Endothelial cell of umbilical vein (primary cell): ENCODE measurements around the gene MRPL38. TPM values are rescaled to one million over a fixed set of nuclear protein-coding genes. Genes with fewer than 3 reads are reported as not detected.

ENCODE experiments used
- BruUV-seq: library from RNA; stranded (reverse); fragments of 400-500 nt; replicated peaks from 2 replicates; lab custom pipeline; 2021; lab: Mats Ljungman, UMichigan
- CTCF ChIA-PET: fragments of 300-600, 350-600 bp; sonication (Branson Sonifier 250); formaldehyde crosslinking; loops from one replicate; lab custom pipeline; 2021; ENCODE audit warnings: antibody characterized with exemption, inconsistent platforms; lab: Charles Lee
- POLR2A ChIA-PET: fragments of 300-600, 350-600 bp; sonication (Branson Sonifier 250); formaldehyde crosslinking; loops from one replicate; lab custom pipeline; 2021; ENCODE audit warnings: antibody characterized with exemption, inconsistent platforms; lab: Charles Lee
- DNase-seq: peaks from one replicate; pipeline ENCODE4 v3.0.0-alpha.2; 2011; ENCODE audit warnings: low read depth, low spot score
- FAIRE-seq: peaks from 2 replicates; lab custom pipeline; 2011; peaks lifted over from hg19 to GRCh38; lab: Jason Lieb, UNC
- H2AFZ ChIP-seq: 2 replicates; pipeline ENCODE4 v1.6.0; 2012; ENCODE audit warnings: low read depth, low read length, control low read depth, inconsistent platforms
- H3K27ac ChIP-seq: 2 replicates; pipeline ENCODE4 v1.5.1; 2011; ENCODE audit warnings: low read depth, mild to moderate bottlenecking, control low read depth, low read length, moderate library complexity; ENCODE audit not compliant: insufficient read depth
- H3K27me3 ChIP-seq, 2 experiments: 2 replicates each; pipeline versions ENCODE4 v1.6.0 to v1.6.1; 2011; ENCODE audit warnings: low read length in 2 of 2, mixed read lengths in 1 of 2; ENCODE audit not compliant: control insufficient read depth in 2 of 2, insufficient read depth in 2 of 2
- H3K36me3 ChIP-seq, 2 experiments: 2 replicates in 1 of 2; 3 replicates in 1 of 2; pipeline ENCODE4 v1.5.1; 2011; ENCODE audit warnings: low read length in 2 of 2, mild to moderate bottlenecking in 1 of 2, moderate library complexity in 1 of 2; ENCODE audit not compliant: control insufficient read depth in 2 of 2, insufficient read depth in 2 of 2; ENCODE audit errors: extremely low read depth in 1 of 2
- H3K4me1 ChIP-seq: 3 replicates; pipeline ENCODE4 v1.5.1; 2011; ENCODE audit warnings: mild to moderate bottlenecking, low read length; ENCODE audit not compliant: control insufficient read depth, insufficient read depth; ENCODE audit errors: extremely low read depth
- H3K4me2 ChIP-seq: 2 replicates; pipeline ENCODE4 v1.6.1; 2011; ENCODE audit warnings: low read length, control low read depth, mixed read lengths; ENCODE audit not compliant: insufficient read depth
- H3K4me3 ChIP-seq, 3 experiments: fragments of 200-600 bp in 1 of 3; sonication (generic), shearing (Covaris generic) in 1 of 3; replicated peaks in 1 of 3; 2 replicates each; pipeline ENCODE4 v1.5.1; 2011 to 2016; ENCODE audit warnings: control low read depth in 3 of 3, low read length in 3 of 3, mild to moderate bottlenecking in 2 of 3, inconsistent platforms in 1 of 3, low read depth in 1 of 3, moderate library complexity in 1 of 3; ENCODE audit not compliant: insufficient read depth in 1 of 3
- H3K79me2 ChIP-seq: 2 replicates; pipeline ENCODE4 v1.6.0; 2012; ENCODE audit warnings: low read length, inconsistent platforms; ENCODE audit not compliant: control insufficient read depth, insufficient read depth
- H3K9ac ChIP-seq: replicated peaks from 2 replicates; pipeline ENCODE3; 2011; ENCODE audit warnings: low read length, control low read depth; ENCODE audit not compliant: insufficient read depth; ENCODE audit errors: extremely low read depth
- H3K9me1 ChIP-seq: replicated peaks from 3 replicates; pipeline ENCODE4 v1.6.0; 2011; ENCODE audit warnings: mild to moderate bottlenecking, low read length; ENCODE audit not compliant: control insufficient read depth, insufficient read depth; ENCODE audit errors: extremely low read depth
- H3K9me3 ChIP-seq: replicated peaks from 2 replicates; pipeline ENCODE4 v1.5.1; 2012; ENCODE audit warnings: low read length, inconsistent platforms; ENCODE audit not compliant: control insufficient read depth, insufficient read depth
- H4K20me1 ChIP-seq: replicated peaks from 2 replicates; pipeline ENCODE3; 2011; ENCODE audit warnings: mild to moderate bottlenecking, low read length; ENCODE audit not compliant: control insufficient read depth, insufficient read depth; ENCODE audit errors: extremely low read depth
- EZH2 ChIP-seq: IDR thresholded peaks from 2 replicates; pipeline ENCODE4 v1.6.1; 2012; ENCODE audit warnings: borderline replicate concordance, low read depth, mild to moderate bottlenecking, moderate library complexity, low read length, inconsistent platforms; ENCODE audit not compliant: severe bottlenecking
- FOS ChIP-seq: IDR thresholded peaks from 2 replicates; pipeline ENCODE4 v1.6.1; 2011; ENCODE audit warnings: mild to moderate bottlenecking, low read length, moderate library complexity, borderline replicate concordance; ENCODE audit not compliant: insufficient read depth
- GATA2 ChIP-seq: IDR thresholded peaks from 2 replicates; pipeline ENCODE4 v1.7.0; 2011; ENCODE audit warnings: low read depth, mild to moderate bottlenecking, moderate library complexity, mixed read lengths, low read length; ENCODE audit not compliant: insufficient read length, insufficient read depth
- JUN ChIP-seq: IDR thresholded peaks from 2 replicates; pipeline ENCODE4 v1.6.1; 2011; ENCODE audit warnings: borderline replicate concordance, low read depth; ENCODE audit not compliant: insufficient read length, insufficient read depth
- MYC ChIP-seq: IDR thresholded peaks from one replicate; pipeline ENCODE4 v1.6.1; 2011; ENCODE audit warnings: mild to moderate bottlenecking, low read depth, low read length
- POLR2A ChIP-seq: IDR thresholded peaks from 2 replicates; pipeline ENCODE4 v1.6.1; 2012; ENCODE audit warnings: low read depth, mild to moderate bottlenecking, control low read depth, low read length
- POLR2AphosphoS5 ChIP-seq: IDR thresholded peaks from 2 replicates; pipeline ENCODE4 v1.6.1; 2012; ENCODE audit warnings: low read depth, mild to moderate bottlenecking, control low read depth, low read length, moderate library complexity; ENCODE audit not compliant: insufficient read depth
- dilution Hi-C: fragments of 300-500 bp; cut with MboI; formaldehyde crosslinking; loops from one replicate; pipeline ENCODE4 v1.15.0; 2019; ENCODE audit warnings: low sequenced_read_pairs; ENCODE audit not compliant: extremely low pct_ligation_motif_present
- intact Hi-C: fragments of 100-400 bp; cut with micrococcal nuclease; formaldehyde crosslinking; loops from one replicate; pipeline ENCODE4 v1.10.0; 2022
- polyA plus RNA-seq, 4 experiments: library from polyadenylated mRNA; depleted of rRNA in 3 of 4; stranded (reverse) in 3 of 4; unstranded in 1 of 4; fragments of >200 nt; gene quantifications; 2 replicates each; pipeline versions ENCODE4 v1.2.1 to v1.2.3, GENCODE V29; 2011 to 2012; ENCODE audit warnings: missing spikeins in 1 of 4
- total RNA-seq: library from RNA; stranded (reverse); gene quantifications from 2 replicates; pipeline ENCODE4 v1.2.3, GENCODE V29; 2021
- TF ChIP-seq, protein P1 (sequence below): IDR thresholded peaks from 2 replicates; pipeline ENCODE4 v1.6.1; 2011; ENCODE audit not compliant: insufficient read depth, insufficient read length
- TF ChIP-seq, protein P2 (sequence below), 2 donors: IDR thresholded peaks; 1 replicate in 1 of 2; 2 replicates in 1 of 2; pipeline ENCODE4 v1.5.1; 2011; ENCODE audit warnings: low read length in 2 of 2, mild to moderate bottlenecking in 2 of 2, moderate library complexity in 2 of 2, control low read depth in 1 of 2, inconsistent platforms in 1 of 2, low read depth in 1 of 2; ENCODE audit not compliant: insufficient read depth in 1 of 2; ENCODE audit errors: extremely low read depth in 1 of 2

The MRPL38 gene
- total and polyA plus RNA-seq, 2 donors (not counting 3 experiments of a cell fraction or from before 2014, with no cell fraction given): 82.7 to 93.8 TPM

DNA sequence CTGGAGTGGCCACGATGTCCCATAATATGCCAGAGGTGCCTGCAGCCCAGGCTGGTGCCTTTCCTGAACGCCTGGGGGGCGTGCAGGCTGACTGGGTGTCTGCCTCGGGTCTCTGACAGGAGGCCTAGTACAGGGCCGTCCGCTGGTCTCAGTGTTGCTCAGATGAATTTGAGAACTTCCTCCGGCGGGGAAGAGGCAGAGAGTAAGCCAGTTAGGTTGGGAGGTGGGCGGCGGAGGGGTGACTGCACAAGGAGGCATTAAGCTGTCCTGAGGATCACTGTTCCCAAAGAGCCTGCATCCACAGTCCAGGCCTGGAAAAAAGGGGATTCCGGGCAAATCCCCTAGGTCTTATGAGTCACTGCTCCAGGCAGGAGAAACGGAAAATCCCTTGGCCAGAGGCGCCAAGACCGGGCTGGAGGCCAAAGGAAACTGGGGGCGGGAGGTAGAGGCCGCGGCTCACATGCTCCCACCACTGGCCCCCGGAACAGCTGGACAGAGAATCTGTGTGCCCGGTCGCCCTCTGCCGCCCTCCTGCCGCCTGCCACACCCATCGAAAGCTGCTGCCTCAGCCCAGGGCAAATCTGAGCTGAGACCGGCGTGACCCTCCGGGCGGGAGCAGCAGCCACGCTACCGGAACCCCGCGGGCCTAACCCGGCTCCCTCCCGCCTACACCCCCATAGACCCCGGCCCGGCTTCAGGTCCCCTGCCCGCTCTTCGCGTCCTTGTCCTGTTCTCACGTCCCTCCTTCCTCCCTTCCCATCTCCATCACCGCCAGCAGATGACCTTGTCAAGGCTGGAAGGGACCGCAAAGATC lies 27.5 kb downstream of the MRPL38 start:
- no peaks in the 10 kb centered on the region for H3K9me3 ChIP-seq
- H3K4me1 ChIP-seq: peaks cover 40% of the 10 kb centered on the region
- H4K20me1 ChIP-seq: no peaks in the 10 kb centered on the region
- ChIA-PET POLR2A (interaction anchor here (0.7 to 3.0 kb wide), 2 partner anchors 13 to 19 kb away, joined by 3 to 17 read pairs; no protein-coding TSS in a partner anchor), CTCF (interaction anchor here (0.6 to 10.3 kb wide), 15 partner anchors 10 to 112 kb away, joined by 3 to 241 read pairs (median 5); partner anchors contain the start of genes GALK1, TRIM65, UNC13D and WBP2)
- H3K4me3 ChIP-seq: peak overlapping the region; percentile 1 to 67 (median 66)
- no peaks in the 10 kb centered on the region for H3K9me1 ChIP-seq
- TSS peak; percentile 57 for BruUV-seq
- peak; percentile 98 for DNase-seq
- H3K79me2 ChIP-seq: peaks cover 6% of the 10 kb centered on the region
- TF ChIP-seq, protein P1, sequence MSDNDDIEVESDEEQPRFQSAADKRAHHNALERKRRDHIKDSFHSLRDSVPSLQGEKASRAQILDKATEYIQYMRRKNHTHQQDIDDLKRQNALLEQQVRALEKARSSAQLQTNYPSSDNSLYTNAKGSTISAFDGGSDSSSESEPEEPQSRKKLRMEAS: peak; percentile 11
- TF ChIP-seq FOS (peak; percentile 92), POLR2AphosphoS5 (peak; percentile 97), EZH2 (no peak), MYC (peak; percentile 65), GATA2 (no peak), POLR2A (peak; percentile 83), JUN (peak; percentile 81)
- TF ChIP-seq, protein P2, sequence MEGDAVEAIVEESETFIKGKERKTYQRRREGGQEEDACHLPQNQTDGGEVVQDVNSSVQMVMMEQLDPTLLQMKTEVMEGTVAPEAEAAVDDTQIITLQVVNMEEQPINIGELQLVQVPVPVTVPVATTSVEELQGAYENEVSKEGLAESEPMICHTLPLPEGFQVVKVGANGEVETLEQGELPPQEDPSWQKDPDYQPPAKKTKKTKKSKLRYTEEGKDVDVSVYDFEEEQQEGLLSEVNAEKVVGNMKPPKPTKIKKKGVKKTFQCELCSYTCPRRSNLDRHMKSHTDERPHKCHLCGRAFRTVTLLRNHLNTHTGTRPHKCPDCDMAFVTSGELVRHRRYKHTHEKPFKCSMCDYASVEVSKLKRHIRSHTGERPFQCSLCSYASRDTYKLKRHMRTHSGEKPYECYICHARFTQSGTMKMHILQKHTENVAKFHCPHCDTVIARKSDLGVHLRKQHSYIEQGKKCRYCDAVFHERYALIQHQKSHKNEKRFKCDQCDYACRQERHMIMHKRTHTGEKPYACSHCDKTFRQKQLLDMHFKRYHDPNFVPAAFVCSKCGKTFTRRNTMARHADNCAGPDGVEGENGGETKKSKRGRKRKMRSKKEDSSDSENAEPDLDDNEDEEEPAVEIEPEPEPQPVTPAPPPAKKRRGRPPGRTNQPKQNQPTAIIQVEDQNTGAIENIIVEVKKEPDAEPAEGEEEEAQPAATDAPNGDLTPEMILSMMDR (IDR thresholded peaks at IDR 0.05; ENCODE audit: extremely low read depth in 1 of 2, insufficient read depth in 1 of 2, low read depth in 1 of 2, low read length in 2 of 2): peak in 1 of 2 donors; percentile 23
- peak; percentile 96 for FAIRE-seq
- peak overlapping the region; percentile 82 for H3K9ac ChIP-seq
- no peaks in the 10 kb centered on the region for H3K27me3 ChIP-seq
- H3K4me2 ChIP-seq: peak overlapping the region; percentile 50
- intact Hi-C loops: loop anchor here (1.0 to 2.0 kb wide), 7 partner anchors 19 to 98 kb away; partner anchors contain the start of genes MRPL38, TRIM65, UNC13D and UNK
- dilution Hi-C loops: no loop called here
- peak overlapping the region; percentile 70 for H3K27ac ChIP-seq
- no peak overlapping the region for H2AFZ ChIP-seq
- peaks cover 3 to 18% of the 10 kb centered on the region in 2 experiments for H3K36me3 ChIP-seq
